WERI-Rb-1 (cell line): ENCODE data around the gene DMTF1.

Source experiments
- DNase-seq: peaks from one replicate; pipeline ENCODE4 v3.0.0-alpha.2; 2020
- H3K27ac ChIP-seq: fragments of 250-450 bp; sonication (Bioruptor Pico); 2 replicates; pipeline ENCODE4 v1.5.1; 2020; ENCODE audit warnings: mild to moderate bottlenecking, moderate library complexity
- H3K27me3 ChIP-seq: fragments of 250-450 bp; sonication (Bioruptor Pico); 2 replicates; pipeline ENCODE4 v1.5.1; 2021; ENCODE audit warnings: mild to moderate bottlenecking, low read depth, moderate library complexity; ENCODE audit not compliant: insufficient read depth, severe bottlenecking
- H3K36me3 ChIP-seq: fragments of 250-450 bp; sonication (Bioruptor Pico); 2 replicates; pipeline ENCODE4 v1.5.1; 2020; ENCODE audit warnings: mild to moderate bottlenecking, moderate library complexity
- H3K4me3 ChIP-seq: 2 replicates; pipeline ENCODE4 v1.5.1; 2011; ENCODE audit warnings: low read depth, mild to moderate bottlenecking, control low read depth, low read length
- H3K9me3 ChIP-seq: fragments of 250-450 bp; sonication (Bioruptor Pico); 2 replicates; pipeline ENCODE4 v1.5.1; 2021; ENCODE audit warnings: mild to moderate bottlenecking, moderate library complexity; ENCODE audit not compliant: severe bottlenecking
- TF ChIP-seq, protein P1 (sequence below): IDR thresholded peaks from 2 replicates; pipeline ENCODE4 v1.5.1; 2011; ENCODE audit warnings: low read depth, mild to moderate bottlenecking, control low read depth, inconsistent platforms, low read length

DMTF1 gene

DNA sequence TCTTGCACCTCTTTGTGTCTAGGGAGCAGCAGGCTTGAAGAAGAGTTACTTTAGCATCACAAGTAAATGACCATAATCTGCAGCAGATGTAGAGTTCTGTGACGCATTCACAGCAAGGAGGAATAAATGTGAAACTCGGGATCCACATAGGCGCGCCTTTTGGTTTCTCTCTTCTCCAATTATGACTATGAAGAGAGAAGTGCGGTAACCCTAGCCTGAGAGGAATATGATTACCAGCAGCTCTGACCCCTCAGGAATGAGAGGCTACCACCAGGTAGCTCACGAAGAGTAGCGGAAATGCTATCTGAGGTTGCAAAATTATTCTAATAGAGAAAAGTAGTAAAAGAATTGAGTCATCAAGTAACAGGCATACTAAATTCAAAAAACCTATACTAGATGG, 25.2 kb upstream of the DMTF1 start:
- no peak overlapping the region for H3K4me3 ChIP-seq
- H3K36me3 ChIP-seq: no peaks in the 10 kb centered on the region
- H3K27ac ChIP-seq: no peak overlapping the region
- DNase-seq: no peak
- no peaks in the 10 kb centered on the region for H3K9me3 ChIP-seq
- no peaks in the 10 kb centered on the region for H3K27me3 ChIP-seq
- TF ChIP-seq, protein P1, sequence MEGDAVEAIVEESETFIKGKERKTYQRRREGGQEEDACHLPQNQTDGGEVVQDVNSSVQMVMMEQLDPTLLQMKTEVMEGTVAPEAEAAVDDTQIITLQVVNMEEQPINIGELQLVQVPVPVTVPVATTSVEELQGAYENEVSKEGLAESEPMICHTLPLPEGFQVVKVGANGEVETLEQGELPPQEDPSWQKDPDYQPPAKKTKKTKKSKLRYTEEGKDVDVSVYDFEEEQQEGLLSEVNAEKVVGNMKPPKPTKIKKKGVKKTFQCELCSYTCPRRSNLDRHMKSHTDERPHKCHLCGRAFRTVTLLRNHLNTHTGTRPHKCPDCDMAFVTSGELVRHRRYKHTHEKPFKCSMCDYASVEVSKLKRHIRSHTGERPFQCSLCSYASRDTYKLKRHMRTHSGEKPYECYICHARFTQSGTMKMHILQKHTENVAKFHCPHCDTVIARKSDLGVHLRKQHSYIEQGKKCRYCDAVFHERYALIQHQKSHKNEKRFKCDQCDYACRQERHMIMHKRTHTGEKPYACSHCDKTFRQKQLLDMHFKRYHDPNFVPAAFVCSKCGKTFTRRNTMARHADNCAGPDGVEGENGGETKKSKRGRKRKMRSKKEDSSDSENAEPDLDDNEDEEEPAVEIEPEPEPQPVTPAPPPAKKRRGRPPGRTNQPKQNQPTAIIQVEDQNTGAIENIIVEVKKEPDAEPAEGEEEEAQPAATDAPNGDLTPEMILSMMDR: no peak

DNA sequence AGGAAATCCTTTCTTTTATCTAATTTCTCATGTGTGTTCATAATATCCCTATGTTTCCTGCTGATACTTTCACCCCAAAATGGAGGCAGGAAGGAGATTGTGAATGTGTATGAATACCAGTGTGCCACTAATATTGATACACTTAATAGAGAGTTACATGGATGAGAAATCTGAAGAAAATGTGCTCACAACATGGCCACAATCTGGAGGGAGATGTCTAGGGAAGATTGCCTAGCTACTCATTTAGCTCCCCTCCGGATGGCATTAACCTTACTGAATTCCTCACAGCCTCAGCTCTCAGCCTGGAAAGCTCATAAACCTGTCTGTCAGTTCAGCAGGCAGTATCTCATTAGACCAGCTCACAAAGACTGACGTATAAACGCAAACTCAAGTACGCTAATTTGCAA, 23.4 kb upstream of the DMTF1 start:
- Histone ChIP-seq H3K9me3 (no peaks in the 10 kb centered on the region), H3K4me3 (no peak overlapping the region)
- peak; percentile 13 for DNase-seq

DNA sequence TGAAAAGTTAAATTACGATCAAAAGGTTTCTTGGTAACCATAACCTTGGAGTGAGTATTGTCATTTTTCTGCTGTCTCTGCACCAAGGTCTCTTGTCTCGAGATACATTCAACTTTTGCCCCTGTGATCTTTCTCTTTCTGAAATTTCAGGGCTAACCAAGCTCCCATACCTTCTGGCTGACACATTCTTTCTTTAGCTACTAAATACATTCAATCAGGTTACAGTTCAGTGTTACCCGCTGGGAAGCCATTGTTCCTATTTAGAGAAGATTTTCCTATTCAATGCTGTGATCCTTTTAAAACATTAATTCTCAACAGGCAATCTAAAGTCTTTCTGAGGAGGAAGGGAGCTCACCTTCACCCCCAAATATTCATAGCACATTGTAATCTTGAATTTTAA, 22.9 kb upstream of the DMTF1 start:
- Histone ChIP-seq H3K36me3 (no peaks in the 10 kb centered on the region), H3K9me3 (no peaks in the 10 kb centered on the region), H3K4me3 (no peak overlapping the region), H3K27ac (no peak overlapping the region), H3K27me3 (no peaks in the 10 kb centered on the region)
- DNase-seq: no peak
- TF ChIP-seq, protein P1: no peak

More for the DNA sequence above, 23.4 kb upstream of the DMTF1 start:
- H3K36me3 ChIP-seq: no peaks in the 10 kb centered on the region
- H3K27ac ChIP-seq: no peak overlapping the region
- no peaks in the 10 kb centered on the region for H3K27me3 ChIP-seq
- TF ChIP-seq, protein P1: no peak

DNA sequence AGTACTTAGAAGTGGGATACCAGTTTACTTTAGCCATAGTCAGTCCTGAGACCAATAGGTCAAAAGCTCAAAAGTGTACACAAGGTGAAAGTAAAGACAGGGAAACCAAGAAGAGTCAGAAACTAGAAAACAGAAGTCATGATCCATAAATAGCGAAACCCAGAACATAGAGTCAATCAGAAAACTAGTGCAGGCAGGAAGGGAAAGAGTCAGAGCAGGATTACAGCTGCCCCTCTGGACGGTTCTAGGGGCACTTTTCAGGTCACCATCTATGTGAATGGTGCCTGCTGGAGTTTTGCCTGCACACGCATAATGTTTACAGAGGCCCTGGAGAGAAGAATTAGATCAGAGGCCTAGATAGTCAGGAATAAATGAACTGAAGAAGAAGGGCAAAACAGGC, 22.4 kb upstream of the DMTF1 start:
- H3K27me3 ChIP-seq: no peaks in the 10 kb centered on the region
- H3K27ac ChIP-seq: no peak overlapping the region
- H3K9me3 ChIP-seq: no peaks in the 10 kb centered on the region
- TF ChIP-seq, protein P1: no peak
- H3K36me3 ChIP-seq: no peaks in the 10 kb centered on the region
- H3K4me3 ChIP-seq: no peak overlapping the region
- no peak for DNase-seq

DNA sequence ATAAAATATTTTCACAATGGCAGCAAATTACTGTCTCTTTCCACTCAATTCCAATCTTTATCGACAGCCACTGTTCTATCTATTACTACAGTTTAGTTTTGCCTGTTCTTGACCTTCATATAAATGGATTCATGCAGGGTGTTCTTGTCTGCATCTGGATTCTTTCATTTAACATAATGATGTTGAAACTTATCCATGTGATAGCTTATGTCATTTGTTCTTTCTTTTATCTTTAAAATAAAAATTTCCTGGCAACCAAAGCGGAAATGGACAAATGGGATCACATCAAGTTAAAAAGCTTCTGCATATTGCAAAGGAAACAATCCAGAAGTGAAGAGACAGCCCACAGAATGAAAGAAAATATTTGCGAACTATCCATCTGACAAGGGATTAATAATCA, 20.5 kb upstream of the DMTF1 start:
- Histone ChIP-seq H3K9me3 (peaks cover 3% of the 10 kb centered on the region), H3K4me3 (no peak overlapping the region), H3K27me3 (no peaks in the 10 kb centered on the region), H3K36me3 (no peaks in the 10 kb centered on the region), H3K27ac (no peak overlapping the region)
- no peak for DNase-seq
- TF ChIP-seq, protein P1: no peak

DNA sequence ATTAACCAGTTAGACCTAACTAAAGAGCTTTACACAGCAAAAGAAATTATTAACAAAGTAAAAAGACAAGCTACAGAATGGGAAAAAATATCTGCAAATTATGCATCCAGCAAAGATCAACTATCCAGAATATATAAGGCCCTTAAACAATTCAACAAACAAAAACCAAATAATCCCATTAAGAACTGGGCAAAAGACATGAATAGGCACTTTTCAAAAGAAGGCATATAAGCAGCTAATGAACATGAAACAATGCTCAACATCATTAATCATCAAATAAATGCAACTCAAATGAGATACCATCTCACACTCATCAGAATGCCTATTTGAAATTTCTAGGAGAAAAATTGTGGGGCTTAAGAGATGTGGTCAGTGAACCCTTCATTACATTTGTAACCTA, 15.0 kb upstream of the DMTF1 start:
- TF ChIP-seq, protein P1: no peak
- DNase-seq: no peak

More for the DNA sequence above, 15.0 kb upstream of the DMTF1 start:
- H3K36me3 ChIP-seq: no peaks in the 10 kb centered on the region
- H3K27ac ChIP-seq: no peak overlapping the region
- H3K9me3 ChIP-seq: peaks cover 3% of the 10 kb centered on the region
- H3K4me3 ChIP-seq: no peak overlapping the region
- no peaks in the 10 kb centered on the region for H3K27me3 ChIP-seq
